BE2C (cell line): Measurements from ENCODE around the gene C16orf74.

ENCODE experiments used
- DNase-seq: peaks from one replicate; pipeline ENCODE4 v3.0.0-alpha.2; 2020
- H3K27me3 ChIP-seq: fragments of 250-450 bp; sonication (Bioruptor Pico); 2 replicates; pipeline ENCODE4 v1.5.1; 2020; ENCODE audit warnings: mild to moderate bottlenecking
- H3K36me3 ChIP-seq: fragments of 250-450 bp; sonication (Bioruptor Pico); 2 replicates; pipeline ENCODE4 v1.5.1; 2020; ENCODE audit warnings: mild to moderate bottlenecking
- H3K4me1 ChIP-seq: fragments of 250-450 bp; sonication (Bioruptor Pico); 2 replicates; pipeline ENCODE4 v1.5.1; 2020
- H3K4me3 ChIP-seq: 2 replicates; pipeline ENCODE4 v1.5.1; 2011; ENCODE audit warnings: low read depth, low read length
- H3K9me3 ChIP-seq: fragments of 250-450 bp; sonication (Bioruptor Pico); 2 replicates; pipeline ENCODE4 v1.5.1; 2020
- CTCF ChIP-seq: IDR thresholded peaks from 2 replicates; pipeline ENCODE4 v1.5.1; 2012; ENCODE audit warnings: mild to moderate bottlenecking, low read depth, low read length

C16orf74 gene

DNA sequence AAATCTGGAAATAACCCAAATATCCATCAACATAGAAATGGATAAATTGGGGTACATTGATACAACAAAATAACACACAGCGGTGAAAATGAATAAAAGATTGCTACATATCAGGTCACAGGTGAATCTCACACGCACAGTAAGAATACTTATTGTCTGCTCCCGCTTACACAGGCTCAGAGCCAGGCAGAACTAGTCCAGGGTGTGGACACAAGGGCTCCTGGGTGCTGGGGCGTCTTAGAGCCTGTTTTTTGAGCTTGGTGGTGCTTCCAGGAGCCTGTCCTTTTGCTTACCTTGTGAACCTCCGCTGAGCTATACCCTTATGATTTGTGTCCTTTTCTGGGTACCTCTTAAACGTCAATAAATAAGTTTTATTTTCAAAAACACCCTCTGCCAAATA, 19.8 kb upstream of the C16orf74 start:
- TF ChIP-seq CTCF, result no peak

GRCh38 chr16:85768199-85768598, 17.3 kb upstream of the C16orf74 start:
- H3K9me3 ChIP-seq, result no peaks in the 10 kb centered on the region
- TF ChIP-seq CTCF, result no peak
- no peak for DNase-seq
- H3K4me1 ChIP-seq, result no peaks in the 10 kb centered on the region
- no peak overlapping the region for H3K4me3 ChIP-seq
- no peaks in the 10 kb centered on the region for H3K36me3 ChIP-seq
- peaks cover 5% of the 10 kb centered on the region; the same call in 1 of the 2 replicates for H3K27me3 ChIP-seq

More for the DNA sequence above, 19.8 kb upstream of the C16orf74 start:
- DNase-seq, result no peak
- Histone ChIP-seq H3K36me3 (peaks cover 3% of the 10 kb centered on the region; the same call in 1 of the 2 replicates), H3K4me1 (no peaks in the 10 kb centered on the region), H3K4me3 (no peak overlapping the region), H3K27me3 (no peaks in the 10 kb centered on the region), H3K9me3 (no peaks in the 10 kb centered on the region)

DNA sequence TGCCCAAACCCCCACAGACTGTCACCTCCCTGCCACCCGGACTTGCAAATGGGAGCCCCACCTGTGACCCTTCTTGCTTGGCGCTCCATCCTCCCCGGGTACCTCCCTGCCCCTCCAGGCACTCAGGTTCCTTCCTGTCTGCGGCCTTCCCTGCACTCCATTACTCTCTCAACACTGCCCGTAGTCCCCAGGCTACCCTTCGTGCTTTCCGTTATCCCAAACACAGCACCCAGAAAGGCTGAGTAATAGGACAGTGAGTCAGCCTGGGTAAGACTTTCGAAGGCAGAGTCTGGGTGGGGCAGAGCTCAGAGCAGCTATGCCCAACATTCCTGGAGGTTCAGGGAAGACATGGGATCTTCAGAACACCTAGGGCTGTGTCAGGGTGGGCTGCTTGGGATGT, 16.6 kb upstream of the C16orf74 start:
- TF ChIP-seq CTCF, result no peak
- no peak for DNase-seq
- Histone ChIP-seq H3K27me3 (peaks cover 8% of the 10 kb centered on the region), H3K4me3 (no peak overlapping the region), H3K9me3 (no peaks in the 10 kb centered on the region), H3K36me3 (no peaks in the 10 kb centered on the region), H3K4me1 (no peaks in the 10 kb centered on the region)

DNA sequence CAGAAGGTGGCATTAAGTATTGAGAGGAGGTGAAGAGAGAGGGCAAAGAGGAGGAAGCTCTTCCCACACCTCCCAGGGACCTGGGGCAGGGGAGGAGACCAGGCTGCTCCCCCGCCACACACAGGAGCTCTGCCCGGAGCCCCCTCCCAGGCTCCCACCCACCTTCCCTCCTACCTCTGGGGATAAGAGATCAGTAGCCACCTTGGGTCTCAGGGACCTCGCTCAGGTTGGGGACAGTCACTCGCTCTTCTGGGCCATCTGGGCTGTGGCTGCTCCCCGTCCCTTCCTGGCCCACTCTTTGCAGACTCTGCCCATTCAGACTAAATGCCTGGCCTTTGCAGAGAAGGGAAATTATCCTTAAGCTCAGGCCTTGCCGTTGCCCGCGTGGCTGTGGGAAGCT, 14.9 kb upstream of the C16orf74 start:
- Histone ChIP-seq H3K27me3 (peaks cover 11% of the 10 kb centered on the region), H3K36me3 (no peaks in the 10 kb centered on the region), H3K4me1 (no peaks in the 10 kb centered on the region), H3K9me3 (no peaks in the 10 kb centered on the region), H3K4me3 (no peak overlapping the region)
- DNase-seq, result no peak
- TF ChIP-seq CTCF, result no peak

DNA sequence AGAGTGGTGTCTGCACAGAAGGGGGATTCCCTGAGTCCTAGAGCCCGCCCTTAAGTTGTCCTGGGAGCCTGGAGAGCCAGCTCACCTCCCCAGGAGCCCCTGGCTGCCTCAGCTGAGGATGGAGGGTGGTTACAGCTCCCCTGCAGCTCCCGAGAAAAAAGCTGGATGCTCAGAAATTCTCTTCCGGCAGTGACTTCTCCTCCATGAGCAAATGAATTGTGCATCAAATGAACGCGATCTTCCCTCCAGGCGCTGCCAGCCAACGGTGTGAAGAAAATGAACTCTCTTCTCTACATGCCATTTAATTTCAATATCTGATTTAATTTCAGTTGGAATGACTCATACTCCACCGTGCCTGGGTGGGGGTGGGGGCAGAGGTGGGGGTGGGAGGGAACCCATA, 14.3 kb upstream of the C16orf74 start:
- peaks cover 16% of the 10 kb centered on the region for H3K27me3 ChIP-seq
- TF ChIP-seq CTCF, result no peak
- H3K4me1 ChIP-seq, result no peaks in the 10 kb centered on the region
- no peaks in the 10 kb centered on the region for H3K9me3 ChIP-seq
- no peak overlapping the region for H3K4me3 ChIP-seq
- no peak for DNase-seq
- H3K36me3 ChIP-seq, result no peaks in the 10 kb centered on the region

DNA sequence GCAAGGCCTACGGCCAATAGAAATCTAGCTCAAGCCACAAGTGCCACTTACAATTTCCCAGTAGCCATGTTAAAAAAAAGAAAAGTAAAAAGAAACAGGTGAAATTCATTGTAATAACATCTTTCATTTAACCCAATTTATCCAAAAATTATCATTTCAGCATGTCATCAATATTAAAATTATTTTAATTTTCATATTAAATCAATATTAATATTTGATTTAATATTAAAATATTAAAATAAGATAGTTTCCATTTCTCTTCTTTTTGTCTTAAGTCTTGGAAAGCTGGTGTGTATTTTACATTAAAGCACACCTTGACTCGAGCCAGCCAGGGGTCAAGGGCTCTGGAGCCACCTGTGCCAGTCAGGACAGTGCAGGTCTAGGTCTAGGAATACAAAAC, 12.7 kb upstream of the C16orf74 start:
- DNase-seq, result no peak
- Histone ChIP-seq H3K9me3 (no peaks in the 10 kb centered on the region), H3K27me3 (peaks cover 24% of the 10 kb centered on the region), H3K4me1 (no peaks in the 10 kb centered on the region), H3K36me3 (no peaks in the 10 kb centered on the region), H3K4me3 (no peak overlapping the region)
- no peak for TF ChIP-seq CTCF
